GM18870 (cell line): ENCODE results near the gene SWAP70.

ENCODE experiments used
- ATAC-seq: cut with Tn5 transposase; IDR thresholded peaks from one replicate; pipeline ENCODE4 v1.9.1; 2021; ENCODE audit warnings: moderate library complexity; ENCODE audit not compliant: unreplicated experiment

The SWAP70 gene

GRCh38 chr11:9747828-9748227 lies 84.0 kb downstream of the SWAP70 start:
- no peak for ATAC-seq

- peak; percentile 59 for ATAC-seq
These were observed 84.6 kb downstream of the SWAP70 start for GRCh38 chr11:9748361-9748970.

GRCh38 chr11:9750551-9750950 lies 86.7 kb downstream of the SWAP70 start:
- ATAC-seq: no peak

GRCh38 chr11:9752091-9752490 lies 88.2 kb downstream of the SWAP70 start:
- no peak for ATAC-seq

- no peak for ATAC-seq
These were observed 89.1 kb downstream of the SWAP70 start for GRCh38 chr11:9753021-9753420.

GRCh38 chr11:9754010-9754471 lies 90.2 kb downstream of the SWAP70 start:
- no peak for ATAC-seq

GRCh38 chr11:9755561-9756185 lies 91.8 kb downstream of the SWAP70 start:
- ATAC-seq: no peak

- no peak for ATAC-seq
These were observed 92.6 kb downstream of the SWAP70 start for GRCh38 chr11:9756461-9756860.

GRCh38 chr11:9756878-9757277 lies 93.0 kb downstream of the SWAP70 start:
- no peak for ATAC-seq

GRCh38 chr11:9757809-9758636 lies 94.1 kb downstream of the SWAP70 start:
- ATAC-seq: no peak

- ATAC-seq: no peak
These were observed 95.0 kb downstream of the SWAP70 start for GRCh38 chr11:9758637-9759518.

GRCh38 chr11:9759519-9760192 lies 95.8 kb downstream of the SWAP70 start:
- ATAC-seq: peak; percentile 51

GRCh38 chr11:9760193-9760575 lies 96.3 kb downstream of the SWAP70 start:
- no peak for ATAC-seq

- ATAC-seq: no peak
These were observed 97.6 kb downstream of the SWAP70 start for GRCh38 chr11:9761441-9761945.

GRCh38 chr11:9762531-9762930 lies 98.7 kb downstream of the SWAP70 start:
- no peak for ATAC-seq

GRCh38 chr11:9763301-9763700 lies 99.4 kb downstream of the SWAP70 start:
- no peak for ATAC-seq

- no peak for ATAC-seq
These were observed 101.6 kb downstream of the SWAP70 start for GRCh38 chr11:9765320-9766101.

- ATAC-seq: no peak
These were observed 105.7 kb downstream of the SWAP70 start for GRCh38 chr11:9769621-9770020.

- ATAC-seq: no peak
These were observed 107.2 kb downstream of the SWAP70 start for GRCh38 chr11:9771071-9771511.
